ENCODE data around the gene NPAS3. TPM values are rescaled to one million over a fixed set of nuclear protein-coding genes. Genes with fewer than 3 reads are reported as not detected.
A peak's percentile ranks its signal among the peaks of the same experiment; 100 is the strongest.

Gene NPAS3
- total RNA-seq, 6 donors from 2014 or later = 0.30 to 0.77 (median 0.59) TPM; not detected in 2

GRCh38 chr14:33508126-33509062, 569.7 kb downstream of the NPAS3 start:
- DNase-seq = no peak
- no peak overlapping the region for H3K4me3 ChIP-seq
- no peak for ATAC-seq (ENCODE audit: low FRiP score in 2 of 2)
- no peak overlapping the region for H3K27ac ChIP-seq
- no peaks in the 10 kb centered on the region for H3K36me3 ChIP-seq
- no peaks in the 10 kb centered on the region for H3K27me3 ChIP-seq
- no peak for TF ChIP-seq CTCF (IDR thresholded peaks at IDR 0.05)
- TF ChIP-seq EP300 (IDR thresholded peaks at IDR 0.05) = no peak
- no peak for TF ChIP-seq POLR2A (IDR thresholded peaks at IDR 0.05)
- no peak for TF ChIP-seq POLR2AphosphoS5 (IDR thresholded peaks at IDR 0.05)
- no peaks in the 10 kb centered on the region for H3K9me3 ChIP-seq
- 78 to 84% methylated on average over 9 of the region's 9 CpGs for WGBS, 2 donors
- no peaks in the 10 kb centered on the region for H3K4me1 ChIP-seq

GRCh38 chr14:33509454-33509853, 570.8 kb downstream of the NPAS3 start:
- Histone ChIP-seq H3K36me3 (no peaks in the 10 kb centered on the region), H3K27me3 (no peaks in the 10 kb centered on the region), H3K27ac (no peak overlapping the region), H3K4me1 (no peaks in the 10 kb centered on the region), H3K4me3 (no peak overlapping the region), H3K9me3 (no peaks in the 10 kb centered on the region)
- no peak for TF ChIP-seq CTCF (IDR thresholded peaks at IDR 0.05)
- TF ChIP-seq POLR2A (IDR thresholded peaks at IDR 0.05) = no peak
- no peak for TF ChIP-seq POLR2AphosphoS5 (IDR thresholded peaks at IDR 0.05)
- TF ChIP-seq EP300 (IDR thresholded peaks at IDR 0.05) = no peak
- no peak for ATAC-seq (ENCODE audit: low FRiP score in 2 of 2)
- DNase-seq = peak in 1 of 2 donors; percentile 47
- 62 to 66% methylated on average over 3 of the region's 3 CpGs for WGBS, 2 donors

GRCh38 chr14:33510063-33510481, 571.4 kb downstream of the NPAS3 start:
- no peaks in the 10 kb centered on the region for H3K27me3 ChIP-seq
- H3K4me3 ChIP-seq = no peak overlapping the region
- TF ChIP-seq EP300 (IDR thresholded peaks at IDR 0.05) (no peak), CTCF (IDR thresholded peaks at IDR 0.05) (no peak), POLR2A (IDR thresholded peaks at IDR 0.05) (no peak), POLR2AphosphoS5 (IDR thresholded peaks at IDR 0.05) (no peak)
- H3K36me3 ChIP-seq = no peaks in the 10 kb centered on the region
- ATAC-seq (ENCODE audit: low FRiP score in 2 of 2) (peak in 1 of 2 donors; percentile 60), DNase-seq (no peak)
- 78 to 81% methylated on average over 5 to 6 of the region's 6 CpGs for WGBS, 2 donors
- H3K27ac ChIP-seq = no peak overlapping the region
- no peaks in the 10 kb centered on the region for H3K9me3 ChIP-seq
- no peaks in the 10 kb centered on the region for H3K4me1 ChIP-seq

GRCh38 chr14:33510991-33511390, 572.3 kb downstream of the NPAS3 start:
- Histone ChIP-seq H3K27ac (no peak overlapping the region), H3K4me3 (no peak overlapping the region), H3K27me3 (no peaks in the 10 kb centered on the region), H3K4me1 (no peaks in the 10 kb centered on the region), H3K9me3 (no peaks in the 10 kb centered on the region), H3K36me3 (no peaks in the 10 kb centered on the region)
- TF ChIP-seq CTCF (IDR thresholded peaks at IDR 0.05) = no peak
- no peak for TF ChIP-seq POLR2A (IDR thresholded peaks at IDR 0.05)
- TF ChIP-seq POLR2AphosphoS5 (IDR thresholded peaks at IDR 0.05) = no peak
- no peak for TF ChIP-seq EP300 (IDR thresholded peaks at IDR 0.05)
- WGBS, 2 donors = 97 to 98% methylated on average over 3 of the region's 3 CpGs
- DNase-seq (no peak), ATAC-seq (ENCODE audit: low FRiP score in 2 of 2) (no peak)
